Neuronal stem cell (in vitro differentiated cells): Measurements from ENCODE around the gene POLE4. TPM values are rescaled to one million over a fixed set of nuclear protein-coding genes. Genes with fewer than 3 reads are reported as not detected.

ENCODE experiments used
- DNase-seq: peaks from one replicate; pipeline ENCODE4 v3.0.0-alpha.2; 2013; ENCODE audit warnings: low spot score
- H2AFZ ChIP-seq: one replicate; pipeline ENCODE4 v1.6.1; 2013; ENCODE audit warnings: mild to moderate bottlenecking, low read length, inconsistent platforms
- H2AK5ac ChIP-seq: 2 replicates; pipeline ENCODE4 v1.6.1; 2013; ENCODE audit warnings: low read depth, mild to moderate bottlenecking, inconsistent platforms, low read length, moderate library complexity, mixed read lengths
- H2BK120ac ChIP-seq: 2 replicates; pipeline ENCODE4 v1.6.1; 2013; ENCODE audit warnings: low read depth, mild to moderate bottlenecking, inconsistent platforms, low read length, moderate library complexity, mixed read lengths
- H2BK12ac ChIP-seq: one replicate; pipeline ENCODE4 v1.6.1; 2013; ENCODE audit warnings: low read length, inconsistent platforms
- H2BK15ac ChIP-seq: 2 replicates; pipeline ENCODE4 v1.6.1; 2013; ENCODE audit warnings: mild to moderate bottlenecking, low read length, inconsistent platforms, mixed read lengths
- H2BK5ac ChIP-seq: one replicate; pipeline ENCODE4 v1.6.1; 2013; ENCODE audit warnings: inconsistent platforms, mild to moderate bottlenecking, low read length, moderate library complexity
- H3K14ac ChIP-seq: one replicate; pipeline ENCODE4 v1.6.1; 2013; ENCODE audit warnings: low read length, inconsistent platforms
- H3K18ac ChIP-seq: 2 replicates; pipeline ENCODE4 v1.6.1; 2013; ENCODE audit warnings: low read length, inconsistent platforms
- H3K23ac ChIP-seq: 2 replicates; pipeline ENCODE4 v1.6.1; 2013; ENCODE audit warnings: low read depth, mild to moderate bottlenecking, mixed read lengths, low read length, inconsistent platforms; ENCODE audit not compliant: poor library complexity
- H3K27ac ChIP-seq: replicated peaks from 3 replicates; pipeline ENCODE4 v1.5.1; 2013; ENCODE audit warnings: low read length, inconsistent platforms
- H3K27me3 ChIP-seq, 3 experiments: 2 replicates each; pipeline ENCODE4 v1.6.1; 2013; ENCODE audit warnings: low read length in 3 of 3, mild to moderate bottlenecking in 2 of 3, inconsistent platforms in 1 of 3, low read depth in 1 of 3, mixed read lengths in 1 of 3, moderate library complexity in 1 of 3; ENCODE audit not compliant: control insufficient read depth in 3 of 3, insufficient read depth in 3 of 3
- H3K36me3 ChIP-seq, 2 donors: replicated peaks in 1 of 2; 2 replicates each; pipeline ENCODE4 v1.6.1; 2013; ENCODE audit warnings: low read length in 2 of 2; ENCODE audit not compliant: control insufficient read depth in 2 of 2, insufficient read depth in 2 of 2
- H3K4ac ChIP-seq: 2 replicates; pipeline ENCODE4 v1.6.1; 2013; ENCODE audit warnings: inconsistent platforms, mild to moderate bottlenecking, low read length, moderate library complexity
- H3K4me1 ChIP-seq, 2 donors: 1 replicate in 1 of 2; 2 replicates in 1 of 2; pipeline ENCODE4 v1.6.1; 2013; ENCODE audit warnings: low read length in 2 of 2, low read depth in 1 of 2; ENCODE audit not compliant: control insufficient read depth in 2 of 2, insufficient read depth in 1 of 2
- H3K4me2 ChIP-seq: one replicate; pipeline ENCODE4 v1.6.1; 2013; ENCODE audit warnings: mild to moderate bottlenecking, low read length, inconsistent platforms; ENCODE audit not compliant: insufficient read depth, poor library complexity, severe bottlenecking
- H3K4me3 ChIP-seq, 2 donors: 2 replicates each; pipeline ENCODE4 v1.5.1; 2013; ENCODE audit warnings: low read length in 2 of 2, mild to moderate bottlenecking in 2 of 2, inconsistent platforms in 1 of 2, moderate library complexity in 1 of 2
- H3K79me1 ChIP-seq: one replicate; pipeline ENCODE4 v1.6.1; 2013; ENCODE audit warnings: low read depth, mild to moderate bottlenecking, inconsistent platforms, low read length, moderate library complexity
- H3K9ac ChIP-seq: one replicate; pipeline ENCODE4 v1.6.1; 2013; ENCODE audit warnings: mild to moderate bottlenecking, low read depth, low read length, inconsistent platforms; ENCODE audit not compliant: poor library complexity
- H3K9me3 ChIP-seq, 2 donors: replicated peaks in 1 of 2; 2 replicates each; pipeline versions ENCODE3 to v1.6.1; 2013; ENCODE audit warnings: low read length in 2 of 2, mild to moderate bottlenecking in 2 of 2, inconsistent platforms in 1 of 2, low read depth in 1 of 2, mixed read lengths in 1 of 2, moderate library complexity in 1 of 2; ENCODE audit not compliant: control insufficient read depth in 2 of 2, insufficient read depth in 1 of 2
- H4K8ac ChIP-seq: one replicate; pipeline ENCODE4 v1.6.1; 2013; ENCODE audit warnings: low read depth, mild to moderate bottlenecking, inconsistent platforms, low read length, moderate library complexity
- H4K91ac ChIP-seq: one replicate; pipeline ENCODE4 v1.6.1; 2013; ENCODE audit warnings: low read length, low read depth, mild to moderate bottlenecking, inconsistent platforms; ENCODE audit not compliant: poor library complexity
- WGBS, 2 donors: extraction: QIAGEN DNeasy Blood & Tissue Kit; methylation state at CpG; one replicate each; pipeline ENCODE4 v1.1.7; 2013; ENCODE audit warnings: missing lambda C conversion rate in 2 of 2, mixed read lengths in 1 of 2; ENCODE audit not compliant: insufficient read length in 2 of 2, insufficient replicate concordance in 1 of 2; ENCODE audit errors: extremely low coverage in 2 of 2; 5-methylcytosine and 5-hydroxymethylcytosine counted together
- polyA plus RNA-seq, 2 experiments: library from polyadenylated mRNA; stranded (reverse); fragments of 200-250 nt; gene quantifications; one replicate each; pipeline ENCODE4 v1.2.3, GENCODE V29; 2013

Gene POLE4
- 19.0 TPM for polyA plus RNA-seq (2013, experiment 1 of 2)
- 17.4 TPM for polyA plus RNA-seq (2013, experiment 2 of 2)

GRCh38 chr2:74958274-74959105, at the start of gene POLE4:
Gene POLE4, plus strand, starts transcription at chr2:74958643. Its CDS starts 37 bp downstream, at chr2:74958680.
- H2AK5ac ChIP-seq, result peak within 1 kb of the TSS; percentile 23
- peak within 1 kb of the TSS; percentile 99 for H4K8ac ChIP-seq
- H2BK12ac ChIP-seq, result no peak within 1 kb of the TSS
- H3K27me3 ChIP-seq, result peaks cover 0 to 2% (median 0%) of the 10 kb centered on the region in 3 experiments
- H3K14ac ChIP-seq, result peak within 1 kb of the TSS; percentile 86
- peak within 1 kb of the TSS; percentile 99 for H2AFZ ChIP-seq
- peak within 1 kb of the TSS; percentile 57 for H4K91ac ChIP-seq
- peak within 1 kb of the TSS; percentile 78 for H3K4me2 ChIP-seq
- peak within 1 kb of the TSS; percentile 58 for H2BK5ac ChIP-seq
- peak within 1 kb of the TSS; percentile 55 for H2BK15ac ChIP-seq
- H3K4me1 ChIP-seq, result peaks cover 0 to 2% of the 10 kb centered on the region in 2 donors
- peak within 1 kb of the TSS; percentile 100 for H3K18ac ChIP-seq
- H3K9me3 ChIP-seq, result peaks cover 7 to 13% of the 10 kb centered on the region in 2 donors
- peak within 1 kb of the TSS; percentile 98 for H3K23ac ChIP-seq
- peak within 1 kb of the TSS; percentile 69 to 87 for H3K4me3 ChIP-seq
- peak within 1 kb of the TSS; percentile 97 for H3K9ac ChIP-seq
- peak within 1 kb of the TSS; percentile 76 for H3K27ac ChIP-seq
- no CpG with 5 or more reads among the region's 81 CpGs for WGBS, 2 donors
- H3K4ac ChIP-seq, result no peak within 1 kb of the TSS
- peak within 1 kb of the TSS; percentile 36 for H2BK120ac ChIP-seq
- H3K36me3 ChIP-seq, result no peaks in the 10 kb centered on the region
- H3K79me1 ChIP-seq, result peaks cover under 1% of the 10 kb centered on the region
- DNase-seq, result peak; percentile 76

GRCh38 chr2:74908748-74909444, 49.5 kb upstream of the POLE4 start:
- no peak overlapping the region for H2BK15ac ChIP-seq
- H4K91ac ChIP-seq, result no peak overlapping the region
- H3K4me3 ChIP-seq, result no peak overlapping the region
- H2BK12ac ChIP-seq, result no peak overlapping the region
- no peak overlapping the region for H2AK5ac ChIP-seq
- peaks cover 0 to 2% of the 10 kb centered on the region in 2 donors for H3K9me3 ChIP-seq
- no peak overlapping the region for H3K23ac ChIP-seq
- no peaks in the 10 kb centered on the region for H3K79me1 ChIP-seq
- peak overlapping the region; percentile 43 for H3K4me2 ChIP-seq
- no peak overlapping the region for H2BK120ac ChIP-seq
- H4K8ac ChIP-seq, result no peak overlapping the region
- H3K4me1 ChIP-seq, result peaks cover 0 to 4% of the 10 kb centered on the region in 2 donors
- H2AFZ ChIP-seq, result no peak overlapping the region
- no CpG with 5 or more reads among the region's 31 CpGs for WGBS, 2 donors
- H3K36me3 ChIP-seq, result no peaks in the 10 kb centered on the region
- H3K9ac ChIP-seq, result no peak overlapping the region
- DNase-seq, result no peak
- H3K4ac ChIP-seq, result no peak overlapping the region
- peaks cover 0 to 9% (median 8%) of the 10 kb centered on the region in 3 experiments for H3K27me3 ChIP-seq
- H3K27ac ChIP-seq, result no peak overlapping the region
- H2BK5ac ChIP-seq, result no peak overlapping the region
- H3K18ac ChIP-seq, result peak overlapping the region; percentile 81
- H3K14ac ChIP-seq, result no peak overlapping the region

- H4K91ac ChIP-seq, result no peak overlapping the region
- no peak overlapping the region for H4K8ac ChIP-seq
- no peaks in the 10 kb centered on the region for H3K79me1 ChIP-seq
- no peaks in the 10 kb centered on the region for H3K36me3 ChIP-seq
- H2BK15ac ChIP-seq, result no peak overlapping the region
- H3K4me1 ChIP-seq, result peaks cover 0 to 4% of the 10 kb centered on the region in 2 donors
- no peak overlapping the region for H3K14ac ChIP-seq
- H3K18ac ChIP-seq, result no peak overlapping the region
- no peak for DNase-seq
- H3K27ac ChIP-seq, result no peak overlapping the region
- no peak overlapping the region for H2AK5ac ChIP-seq
- H3K9me3 ChIP-seq, result peaks cover 0 to 3% of the 10 kb centered on the region in 2 donors
- H2BK120ac ChIP-seq, result no peak overlapping the region
- H3K9ac ChIP-seq, result no peak overlapping the region
- no peak overlapping the region for H2BK5ac ChIP-seq
- H3K23ac ChIP-seq, result no peak overlapping the region
- WGBS, 2 donors, result no CpG with 5 or more reads among the region's 1 CpG
- H2BK12ac ChIP-seq, result no peak overlapping the region
- peaks cover 0 to 20% (median 8%) of the 10 kb centered on the region in 3 experiments for H3K27me3 ChIP-seq
- no peak overlapping the region for H3K4ac ChIP-seq
- H2AFZ ChIP-seq, result no peak overlapping the region
- no peak overlapping the region for H3K4me2 ChIP-seq
- H3K4me3 ChIP-seq, result no peak overlapping the region
Observed at GRCh38 chr2:74910245-74910644, 48.2 kb upstream of the POLE4 start.

- Histone ChIP-seq H2BK12ac (no peak overlapping the region), H3K79me1 (no peaks in the 10 kb centered on the region), H2BK15ac (no peak overlapping the region), H3K4me2 (no peak overlapping the region), H3K27ac (no peak overlapping the region), H3K4me1 (peaks cover 0 to 4% of the 10 kb centered on the region in 2 donors), H3K4me3 (no peak overlapping the region), H3K4ac (no peak overlapping the region), H2AFZ (no peak overlapping the region), H4K91ac (no peak overlapping the region), H3K9ac (no peak overlapping the region), H2BK5ac (no peak overlapping the region), H3K18ac (no peak overlapping the region), H3K9me3 (peaks cover 0 to 4% of the 10 kb centered on the region in 2 donors), H3K27me3 (peaks cover 0 to 26% (median 8%) of the 10 kb centered on the region in 3 experiments), H4K8ac (no peak overlapping the region), H2AK5ac (no peak overlapping the region), H3K14ac (no peak overlapping the region), H3K23ac (no peak overlapping the region), H2BK120ac (no peak overlapping the region), H3K36me3 (no peaks in the 10 kb centered on the region)
- no CpG with 5 or more reads among the region's 4 CpGs for WGBS, 2 donors
- no peak for DNase-seq
Observed at GRCh38 chr2:74911061-74911460, 47.4 kb upstream of the POLE4 start.
